Eye (tissue), 1 donor: ENCODE measurements around the gene PKP1.

Source experiments
- DNase-seq: peaks from one replicate; pipeline ENCODE4 v3.0.0-alpha.2; 2015

The PKP1 gene

GRCh38 chr1:201310251-201310985, 27.1 kb downstream of the PKP1 start:
- no peak for DNase-seq

DNA sequence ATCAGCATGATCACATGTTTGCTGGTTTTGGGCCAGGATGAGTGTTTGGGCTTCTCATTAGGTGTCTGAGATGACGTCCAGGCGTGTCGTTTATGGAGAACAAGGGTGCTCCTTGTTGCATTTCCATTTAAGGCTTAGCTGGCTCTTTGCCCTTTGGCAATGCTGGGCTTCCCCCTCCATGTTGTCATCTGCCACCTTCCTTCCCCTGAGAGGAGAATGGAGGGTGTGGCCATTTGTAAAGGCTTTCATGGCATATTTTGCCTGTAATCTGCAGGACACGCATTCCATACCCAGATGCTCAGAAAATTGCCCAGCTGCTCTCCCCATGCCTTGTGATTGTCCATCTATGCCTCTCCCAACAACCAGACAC, 27.7 kb downstream of the PKP1 start:
- DNase-seq = peak; percentile 74

DNA sequence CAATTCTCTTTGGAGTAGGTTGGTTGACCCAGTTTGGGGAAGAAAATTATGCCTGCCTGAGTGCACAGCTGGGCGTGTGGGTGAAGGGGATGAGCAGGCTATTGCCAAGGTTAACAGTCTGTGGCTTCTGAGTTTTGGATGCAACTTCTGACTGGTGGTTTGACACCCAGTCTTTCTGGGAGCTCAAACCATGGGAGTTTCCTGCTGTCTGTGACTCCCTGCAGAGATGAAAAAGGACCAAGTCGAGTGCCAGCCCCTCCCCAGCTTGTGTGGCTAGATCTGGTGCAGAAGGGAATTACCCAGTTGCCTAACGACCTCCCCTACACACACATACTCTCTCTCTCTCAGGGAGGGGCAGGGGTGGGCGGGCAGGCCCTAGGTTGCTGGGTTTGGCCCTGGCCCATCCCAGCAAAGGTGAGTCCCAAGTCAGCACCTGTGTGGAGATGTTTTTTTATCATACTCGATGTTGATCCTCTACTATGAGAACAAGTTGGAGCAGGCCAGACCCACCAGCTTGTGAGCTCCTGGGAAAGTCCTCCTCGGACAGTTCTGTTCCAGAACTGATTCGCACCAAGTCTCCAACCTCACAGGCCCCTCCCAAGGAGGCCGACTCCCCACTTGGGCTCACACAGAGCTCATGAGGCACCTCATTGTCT, 28.2 kb downstream of the PKP1 start:
- DNase-seq = no peak

DNA sequence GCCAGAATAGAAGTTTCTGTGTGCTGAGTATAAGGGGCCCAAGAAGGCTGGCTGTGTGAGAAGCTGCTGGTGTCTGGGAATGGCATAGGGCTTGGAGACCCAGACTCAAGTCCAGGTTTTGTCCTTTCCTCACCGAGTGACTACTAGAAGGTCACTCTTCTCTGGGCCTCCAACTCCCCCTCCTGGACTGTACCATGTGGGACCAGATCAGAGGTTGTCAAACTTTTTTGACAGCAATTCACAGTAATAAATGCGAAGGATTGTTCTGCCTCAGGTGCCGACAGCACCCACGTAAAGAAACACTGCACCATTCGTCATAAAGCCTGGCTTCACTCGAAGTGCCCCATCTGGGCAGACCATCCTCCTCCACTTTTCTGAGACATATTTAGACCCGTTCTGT, 29.0 kb downstream of the PKP1 start:
- DNase-seq = no peak

DNA sequence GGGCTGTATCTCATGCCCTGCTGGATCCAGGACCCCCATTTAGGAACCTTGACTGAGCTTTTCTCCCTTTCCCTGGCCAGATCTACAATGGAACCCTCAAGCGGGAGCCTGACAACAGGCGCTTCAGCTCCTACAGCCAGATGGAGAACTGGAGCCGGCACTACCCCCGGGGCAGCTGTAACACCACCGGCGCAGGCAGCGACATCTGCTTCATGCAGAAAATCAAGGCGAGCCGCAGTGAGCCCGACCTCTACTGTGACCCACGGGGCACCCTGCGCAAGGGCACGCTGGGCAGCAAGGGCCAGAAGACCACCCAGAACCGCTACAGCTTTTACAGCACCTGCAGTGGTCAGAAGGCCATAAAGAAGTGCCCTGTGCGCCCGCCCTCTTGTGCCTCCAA, 29.8 kb downstream of the PKP1 start:
- no peak for DNase-seq

DNA sequence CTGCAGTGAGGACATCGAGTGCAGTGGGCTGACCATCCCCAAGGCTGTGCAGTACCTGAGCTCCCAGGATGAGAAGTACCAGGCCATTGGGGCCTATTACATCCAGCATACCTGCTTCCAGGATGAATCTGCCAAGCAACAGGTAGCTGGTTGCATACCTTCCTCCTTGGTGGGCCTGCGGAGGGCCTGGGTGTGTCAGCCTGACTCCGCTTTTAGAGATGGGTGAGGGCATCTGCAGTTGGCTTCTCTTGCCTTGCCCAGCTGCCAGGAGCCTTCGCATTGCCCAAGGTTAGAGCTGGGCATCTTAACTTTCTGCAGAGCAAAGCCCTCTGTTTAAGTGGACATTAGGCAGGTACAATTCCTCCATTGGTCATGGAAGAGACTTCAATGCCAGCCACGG, 33.2 kb downstream of the PKP1 start:
- no peak for DNase-seq

- no peak for DNase-seq
Observed at GRCh38 chr1:201317551-201317950, 34.2 kb downstream of the PKP1 start.

DNA sequence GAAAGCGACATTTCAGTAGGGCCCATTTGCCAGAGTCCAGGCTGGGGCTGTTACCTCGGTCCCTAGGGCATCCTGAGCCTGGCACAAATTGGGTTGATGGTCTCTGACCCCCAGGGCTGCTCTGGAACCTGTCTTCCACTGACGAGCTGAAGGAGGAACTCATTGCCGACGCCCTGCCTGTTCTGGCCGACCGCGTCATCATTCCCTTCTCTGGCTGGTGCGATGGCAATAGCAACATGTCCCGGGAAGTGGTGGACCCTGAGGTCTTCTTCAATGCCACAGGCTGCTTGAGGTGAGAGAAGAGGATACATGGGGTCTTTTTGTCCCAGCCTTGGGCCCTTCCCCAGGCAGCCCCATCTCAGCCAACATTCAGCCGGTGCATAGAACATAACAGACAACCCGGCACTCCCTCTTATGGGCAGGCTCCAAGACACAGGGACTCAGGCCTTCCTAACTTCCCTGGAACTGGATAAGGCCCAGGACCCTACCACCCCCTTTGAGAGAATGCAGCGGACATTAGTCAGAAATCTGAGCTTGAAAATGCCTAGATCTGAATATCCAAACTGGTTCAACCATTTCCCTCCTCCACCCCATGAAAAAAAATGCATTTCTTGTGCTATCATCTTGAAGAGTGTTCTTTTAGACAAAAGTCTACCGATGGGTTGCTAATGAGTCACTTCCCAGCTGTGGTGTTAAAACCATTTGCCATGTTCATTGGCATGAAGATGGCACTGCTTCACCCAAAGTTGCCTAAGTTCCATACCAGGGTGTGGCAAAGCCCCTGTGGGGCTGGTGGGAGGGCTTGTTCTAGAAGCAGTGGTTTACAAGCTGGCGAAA, 35.4 kb downstream of the PKP1 start:
- no peak for DNase-seq

- no peak for DNase-seq
Observed at GRCh38 chr1:201319631-201320030, 36.3 kb downstream of the PKP1 start.

- peak; percentile 71 for DNase-seq
Observed at GRCh38 chr1:201320168-201320788, 37.0 kb downstream of the PKP1 start.

GRCh38 chr1:201321826-201322390, 38.6 kb downstream of the PKP1 start:
- no peak for DNase-seq

DNA sequence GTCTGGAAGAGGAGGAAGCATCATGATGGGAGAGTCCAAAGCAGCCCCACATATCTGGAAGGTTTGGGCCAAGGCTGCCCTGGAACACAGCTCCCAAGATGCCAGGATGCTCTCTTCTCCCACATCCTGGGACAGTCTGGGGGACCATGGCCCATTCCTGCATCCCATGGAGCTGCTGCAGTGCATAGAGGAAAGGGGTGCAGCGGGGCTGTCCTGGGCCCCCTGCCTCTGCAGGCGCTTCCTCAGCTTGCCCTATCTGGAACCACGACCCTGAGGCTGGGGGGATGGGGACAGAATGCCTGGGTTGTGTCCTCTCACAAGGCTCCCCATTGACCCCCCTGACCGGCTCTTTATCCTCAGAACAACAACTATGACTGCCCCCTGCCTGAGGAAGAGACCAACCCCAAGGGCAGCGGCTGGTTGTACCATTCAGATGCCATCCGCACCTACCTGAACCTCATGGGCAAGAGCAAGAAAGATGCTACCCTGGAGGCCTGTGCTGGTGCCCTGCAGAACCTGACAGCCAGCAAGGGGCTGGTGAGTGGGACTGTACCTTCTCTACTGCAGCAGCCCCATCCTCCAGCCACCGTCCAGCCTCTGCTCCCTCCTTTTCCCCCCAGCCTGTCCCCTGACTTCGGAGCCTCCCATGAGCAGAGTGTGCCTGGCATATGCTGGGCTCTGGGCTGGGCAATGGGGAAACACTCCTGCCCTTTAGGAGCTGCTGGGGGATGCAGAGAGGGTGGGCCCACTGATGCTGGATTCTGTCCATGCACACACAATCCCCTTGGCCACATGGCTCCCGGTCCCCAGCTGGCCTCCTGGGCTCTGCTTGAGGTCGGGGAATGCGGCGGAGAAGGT, 39.6 kb downstream of the PKP1 start:
- no peak for DNase-seq

- DNase-seq = no peak
Observed at GRCh38 chr1:201324306-201324705, 41.0 kb downstream of the PKP1 start.

DNA sequence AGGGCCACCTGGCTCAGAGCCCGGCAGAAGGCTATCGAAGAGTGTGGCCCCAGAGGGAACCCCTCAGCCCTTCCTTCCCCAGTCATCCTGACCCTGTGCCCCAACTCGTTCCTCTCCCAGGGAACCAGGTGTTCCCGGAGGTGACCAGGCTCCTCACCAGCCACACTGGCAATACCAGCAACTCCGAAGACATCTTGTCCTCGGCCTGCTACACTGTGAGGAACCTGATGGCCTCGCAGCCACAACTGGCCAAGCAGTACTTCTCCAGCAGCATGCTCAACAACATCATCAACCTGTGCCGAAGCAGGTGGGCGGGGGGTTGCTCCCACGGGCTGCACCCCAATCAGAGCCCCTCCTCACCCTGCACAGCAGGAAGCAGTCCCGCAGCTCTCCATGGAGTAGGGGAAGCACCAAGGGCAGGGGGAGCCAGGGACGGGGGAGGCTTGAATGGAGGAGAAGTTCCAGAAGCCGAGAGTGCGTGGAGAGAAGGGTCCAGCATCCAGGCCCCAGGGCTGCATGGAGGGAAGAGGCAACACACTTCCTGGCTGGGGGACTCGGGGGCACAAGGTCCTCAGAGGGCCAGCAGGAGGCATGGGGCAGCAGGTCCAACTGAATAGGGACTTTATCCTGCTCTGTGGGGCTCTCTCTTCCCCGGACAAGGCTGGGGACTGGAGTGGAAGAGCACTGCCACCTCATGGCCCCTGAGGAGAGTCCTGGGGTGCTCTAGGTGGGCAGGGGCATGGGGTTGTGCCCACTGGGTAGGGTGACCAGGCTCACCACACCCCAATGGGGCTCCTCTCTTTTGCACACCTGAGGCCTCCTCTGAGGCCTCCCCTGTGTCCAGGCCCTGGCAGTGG, 41.7 kb downstream of the PKP1 start:
- DNase-seq = no peak

DNA sequence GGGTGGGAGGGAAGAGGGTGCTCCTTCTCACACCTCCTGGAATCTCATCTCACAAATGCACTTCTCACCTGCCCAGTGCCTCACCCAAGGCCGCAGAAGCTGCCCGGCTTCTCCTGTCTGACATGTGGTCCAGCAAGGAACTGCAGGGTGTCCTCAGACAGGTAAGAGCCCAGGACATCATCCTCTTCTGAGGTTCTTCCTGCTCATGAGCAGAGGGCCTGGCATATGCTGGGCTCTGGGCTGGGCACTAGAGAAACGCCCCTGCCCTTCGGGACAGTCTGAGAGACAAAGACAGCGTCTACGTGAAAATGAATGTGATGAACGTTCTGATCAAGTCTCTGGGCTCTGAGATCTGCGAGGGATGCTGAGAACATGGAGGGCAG, 42.4 kb downstream of the PKP1 start:
- DNase-seq = no peak

DNA sequence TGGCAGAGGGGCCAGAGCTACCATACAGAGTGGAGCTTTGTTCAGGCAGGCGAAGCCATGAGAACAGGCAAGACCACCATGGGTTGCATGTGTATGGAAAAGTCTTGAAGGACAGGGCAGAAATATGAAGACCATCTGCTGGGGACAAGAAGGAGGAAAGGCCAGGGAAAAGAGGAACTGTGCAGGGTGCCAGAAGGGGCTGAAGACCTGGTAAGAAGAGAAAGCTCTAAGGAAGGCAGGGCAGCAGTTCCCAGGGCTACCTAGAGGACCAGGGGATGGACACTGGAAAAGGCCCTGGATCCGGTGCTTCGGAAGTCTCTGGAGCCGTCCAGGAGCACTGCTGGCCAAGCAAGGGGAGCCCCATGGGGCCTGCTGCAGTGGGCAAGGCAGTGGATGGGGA, 43.4 kb downstream of the PKP1 start:
- DNase-seq = no peak

- no peak for DNase-seq
Observed at GRCh38 chr1:201327687-201328240, 44.5 kb downstream of the PKP1 start.

GRCh38 chr1:201328576-201328975, 45.3 kb downstream of the PKP1 start:
- no peak for DNase-seq

DNA sequence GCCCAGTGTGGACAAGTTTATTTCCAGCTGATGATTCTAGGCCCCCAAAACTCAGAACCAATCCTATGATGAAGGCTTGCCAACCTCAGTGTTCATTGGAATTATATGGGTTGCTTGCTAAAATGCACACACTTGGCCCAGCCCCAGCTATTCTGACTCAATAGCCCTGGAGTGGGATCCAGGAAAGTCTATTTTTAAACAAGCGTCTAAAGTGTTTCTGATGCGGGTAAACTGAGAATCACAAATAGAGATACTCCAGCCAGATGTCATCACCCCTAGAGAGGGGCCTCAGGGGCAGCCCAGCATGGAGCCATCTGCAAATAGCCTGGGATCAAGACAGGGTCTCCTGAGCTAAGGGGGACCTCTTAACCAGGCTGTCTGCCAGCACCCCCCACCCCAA, 46.0 kb downstream of the PKP1 start:
- DNase-seq = no peak

DNA sequence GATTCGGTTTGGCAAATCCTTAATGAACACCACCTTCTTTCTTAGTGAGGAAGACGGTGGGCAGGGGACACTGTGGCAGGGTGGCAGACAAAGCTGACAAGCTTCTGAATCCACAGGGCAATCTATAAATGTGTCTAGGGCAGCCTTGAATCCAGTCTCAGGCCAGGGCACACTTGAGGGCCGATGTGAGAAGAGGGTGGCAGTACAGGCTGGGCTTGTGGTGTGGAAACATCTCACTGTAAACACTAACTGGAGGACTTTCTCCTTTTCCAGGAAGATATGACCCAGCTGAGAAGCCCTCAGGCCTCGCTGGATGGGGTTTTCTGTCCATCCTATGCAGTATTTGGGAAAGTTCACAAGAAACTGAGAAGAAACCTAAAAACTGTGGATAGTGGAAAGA, 46.5 kb downstream of the PKP1 start:
- no peak for DNase-seq

DNA sequence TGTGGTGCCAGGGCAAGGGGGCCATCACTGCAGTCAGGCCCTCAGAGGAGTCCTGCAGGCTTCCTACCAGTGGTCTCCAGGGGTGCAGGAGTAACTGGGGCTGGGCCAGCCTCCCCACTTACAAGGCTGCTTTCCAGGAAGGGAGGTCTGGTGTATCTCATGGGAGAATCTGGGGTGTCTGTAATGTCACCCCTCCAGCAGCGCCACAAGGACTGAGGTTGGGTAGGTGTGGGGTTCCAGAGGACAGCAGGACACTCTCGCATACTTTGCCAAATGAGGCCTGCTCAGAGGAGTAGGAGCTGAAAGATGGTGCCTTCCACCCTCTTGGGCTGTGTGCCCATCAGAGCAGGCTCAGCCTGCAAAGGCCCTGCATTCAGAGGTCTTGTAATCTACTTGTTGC, 47.2 kb downstream of the PKP1 start:
- no peak for DNase-seq
